GM12891 (cell line): Measurements from ENCODE around the gene KDM4B.

Source experiments
- PAX5 ChIP-seq: IDR thresholded peaks from 2 replicates; pipeline ENCODE4 v1.6.1; 2011; ENCODE audit warnings: low read length, moderate library complexity, mild to moderate bottlenecking; ENCODE audit not compliant: insufficient read depth, severe bottlenecking
- POLR2A ChIP-seq: IDR thresholded peaks from 2 replicates; pipeline ENCODE4 v1.6.1; 2011; ENCODE audit warnings: low read depth, low read length, control low read depth
- POLR2AphosphoS5 ChIP-seq: IDR thresholded peaks from 2 replicates; pipeline ENCODE4 v1.6.1; 2011; ENCODE audit warnings: low read depth, low read length, control low read depth
- POU2F2 ChIP-seq: IDR thresholded peaks from 2 replicates; pipeline ENCODE4 v1.6.1; 2011; ENCODE audit warnings: low read depth, mild to moderate bottlenecking, control low read depth, low read length, moderate library complexity
- SPI1 ChIP-seq: IDR thresholded peaks from 2 replicates; pipeline ENCODE4 v1.6.1; 2011; ENCODE audit warnings: low read depth, low read length, control low read depth
- TAF1 ChIP-seq: IDR thresholded peaks from 2 replicates; pipeline ENCODE4 v1.6.1; 2011; ENCODE audit warnings: low read depth, low read length, control low read depth

DNA sequence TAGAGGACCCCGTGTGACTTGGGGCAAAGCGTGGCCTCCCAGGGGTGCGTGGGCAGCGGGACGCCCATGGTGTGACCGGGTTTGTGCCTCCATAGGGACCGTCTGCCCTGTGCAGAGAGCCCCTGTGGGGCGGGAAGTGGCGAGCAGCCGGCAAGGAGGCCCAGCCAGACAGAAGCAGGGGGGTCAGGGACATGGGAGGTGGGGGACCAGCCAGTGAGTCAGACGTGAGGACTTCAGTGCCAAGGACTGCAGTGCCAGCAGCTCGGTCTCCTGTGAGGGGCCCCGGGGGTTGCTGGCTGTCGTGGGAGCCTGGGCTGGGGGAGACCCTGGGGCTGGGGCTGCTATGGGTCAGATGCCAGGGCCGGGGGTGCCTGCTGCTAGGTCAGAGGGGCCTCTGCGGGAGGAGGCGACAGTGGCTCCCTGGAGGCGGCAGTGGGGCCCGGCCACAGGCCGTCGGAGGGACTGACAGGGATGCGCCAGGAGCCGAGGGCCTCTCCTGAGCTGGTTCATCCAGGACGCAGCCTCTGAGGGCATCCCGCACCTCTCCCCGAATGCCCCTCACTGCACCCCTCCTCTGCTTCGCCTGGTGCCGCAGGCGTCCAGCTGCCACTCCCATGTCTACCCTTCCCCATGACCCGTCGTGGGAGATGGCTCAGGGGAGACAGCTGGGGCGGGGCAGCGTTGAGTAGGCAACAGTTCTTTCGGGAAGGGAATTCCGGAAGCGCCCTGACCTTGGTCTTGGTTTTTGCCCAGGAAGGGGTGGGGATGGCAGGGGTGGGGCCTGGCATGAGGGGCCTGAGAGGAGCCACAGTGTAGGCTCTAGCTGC, 80.0 kb downstream of the KDM4B start:
- TF ChIP-seq POLR2A (no peak), PAX5 (no peak), TAF1 (no peak), POLR2AphosphoS5 (no peak), SPI1 (no peak), POU2F2 (no peak)
